Liver (tissue), 9 donors: ENCODE measurements around the gene CLEC16A. TPM values are rescaled to one million over a fixed set of nuclear protein-coding genes. Genes with fewer than 3 reads are reported as not detected.

Source experiments
- DNase-seq: peaks from one replicate; pipeline ENCODE4 v3.0.0-alpha.2; 2017; ENCODE audit warnings: low spot score
- H3K27ac ChIP-seq, 2 donors: one replicate each; pipeline ENCODE4 v1.7.0; 2013; ENCODE audit warnings: inconsistent platforms in 2 of 2, low read length in 2 of 2, control low read depth in 1 of 2, low read depth in 1 of 2, mild to moderate bottlenecking in 1 of 2
- H3K27me3 ChIP-seq, 4 donors: one replicate each; pipeline versions ENCODE4 v1.6.1 to v1.7.0; 2013; ENCODE audit warnings: low read length in 3 of 4, inconsistent platforms in 1 of 4, mild to moderate bottlenecking in 1 of 4, moderate library complexity in 1 of 4; ENCODE audit not compliant: control insufficient read depth in 4 of 4, insufficient read depth in 4 of 4
- H3K36me3 ChIP-seq, 4 donors: one replicate each; pipeline versions ENCODE4 v1.6.1 to v1.7.0; 2013; ENCODE audit warnings: low read length in 3 of 4, mild to moderate bottlenecking in 3 of 4, low read depth in 1 of 4, moderate library complexity in 1 of 4; ENCODE audit not compliant: control insufficient read depth in 4 of 4, insufficient read depth in 3 of 4
- H3K4me1 ChIP-seq, 4 donors: one replicate each; pipeline versions ENCODE4 v1.6.1 to v1.7.0; 2013; ENCODE audit warnings: low read length in 3 of 4, mild to moderate bottlenecking in 3 of 4, moderate library complexity in 1 of 4; ENCODE audit not compliant: control insufficient read depth in 4 of 4, insufficient read depth in 4 of 4
- H3K4me3 ChIP-seq, 3 donors: one replicate each; pipeline versions ENCODE4 v1.6.1 to v1.7.0; 2013; ENCODE audit warnings: low read length in 3 of 3, control low read depth in 1 of 3, low read depth in 1 of 3, mild to moderate bottlenecking in 1 of 3
- H3K9ac ChIP-seq, 2 donors: one replicate each; pipeline ENCODE4 v1.7.0; 2013; ENCODE audit warnings: low read length in 2 of 2, mild to moderate bottlenecking in 2 of 2, moderate library complexity in 2 of 2, control low read depth in 1 of 2, low read depth in 1 of 2
- H3K9me3 ChIP-seq, 4 donors: one replicate each; pipeline versions ENCODE4 v1.6.1 to v1.7.0; 2013; ENCODE audit warnings: low read length in 3 of 4; ENCODE audit not compliant: control insufficient read depth in 4 of 4
- CTCF ChIP-seq: fragments of 150-350 bp; IDR thresholded peaks from 2 replicates; pipeline ENCODE4 v1.5.1; 2017; ENCODE audit warnings: improper control_type of control experiment, low read depth, low read length; ENCODE audit not compliant: missing input control
- EGR1 ChIP-seq, 2 donors: IDR thresholded peaks; 2 replicates each; pipeline ENCODE4 v1.6.1; 2016 to 2018; ENCODE audit warnings: antibody characterized with exemption in 2 of 2, low read depth in 2 of 2
- FOXA1 ChIP-seq: IDR thresholded peaks from 2 replicates; pipeline ENCODE4 v1.6.1; 2016; ENCODE audit warnings: antibody characterized with exemption
- HNF4G ChIP-seq: IDR thresholded peaks from 2 replicates; pipeline ENCODE4 v1.6.1; 2016; ENCODE audit warnings: antibody characterized with exemption
- JUND ChIP-seq, 2 donors: IDR thresholded peaks; 2 replicates each; pipeline ENCODE4 v1.6.1; 2016; ENCODE audit warnings: antibody characterized with exemption in 2 of 2
- NR2F2 ChIP-seq: IDR thresholded peaks from 2 replicates; pipeline ENCODE4 v1.6.1; 2016; ENCODE audit warnings: antibody characterized with exemption
- RAD21 ChIP-seq, 2 donors: IDR thresholded peaks; 2 replicates each; pipeline ENCODE4 v1.6.1; 2016; ENCODE audit warnings: antibody characterized with exemption in 2 of 2, mild to moderate bottlenecking in 2 of 2
- REST ChIP-seq: IDR thresholded peaks from 2 replicates; pipeline ENCODE4 v1.6.1; 2016; ENCODE audit warnings: antibody characterized with exemption, mild to moderate bottlenecking
- RXRA ChIP-seq, 2 donors: IDR thresholded peaks; 2 replicates each; pipeline ENCODE4 v1.6.1; 2017 to 2018; ENCODE audit warnings: antibody characterized with exemption in 2 of 2, mild to moderate bottlenecking in 1 of 2
- SP1 ChIP-seq: IDR thresholded peaks from 2 replicates; pipeline ENCODE4 v1.6.1; 2018; ENCODE audit warnings: antibody characterized with exemption, mild to moderate bottlenecking
- TAF1 ChIP-seq: conservative IDR thresholded peaks from 2 replicates; pipeline ENCODE4 v1.6.1; 2016; ENCODE audit warnings: antibody characterized with exemption, mild to moderate bottlenecking
- WGBS: extraction: QIAGEN DNeasy Blood & Tissue Kit; methylation state at CpG from one replicate; pipeline ENCODE4 v1.1.7; 2013; 5-methylcytosine and 5-hydroxymethylcytosine counted together
- polyA plus RNA-seq, 2 donors: library from polyadenylated mRNA; stranded (reverse) in 1 of 2; unstranded in 1 of 2; fragments of 200-250 nt in 1 of 2; fragments of >200 nt in 1 of 2; fragmentation: Nextera tagmentation in 1 of 2; extraction: Ambion mirVana in 1 of 2; gene quantifications; one replicate each; pipeline versions ENCODE4 v1.2.1 to v1.2.3, GENCODE V29; 2013 to 2015
- total RNA-seq, 2 donors: library from RNA; depleted of rRNA; stranded (reverse); fragments of >200 nt; gene quantifications; one replicate each; pipeline ENCODE4 v1.2.3, GENCODE V29; 2014
- TF ChIP-seq, protein P1 (sequence below): IDR thresholded peaks from 2 replicates; pipeline ENCODE4 v1.6.1; 2016; ENCODE audit warnings: antibody characterized with exemption
- TF ChIP-seq, protein P2 (sequence below): IDR thresholded peaks from 2 replicates; pipeline ENCODE4 v1.6.1; 2016; ENCODE audit warnings: antibody characterized with exemption
- TF ChIP-seq, protein P3 (sequence below): IDR thresholded peaks from 2 replicates; pipeline ENCODE4 v1.6.1; 2016; ENCODE audit warnings: antibody characterized with exemption
- donor health status: healthy.
- donor health status: healthy.
- donor health status: healthy.
- donor health status: healthy.
- donor health status: healthy.

Gene CLEC16A
- total and polyA plus RNA-seq, 4 donors = 9.7 to 23.0 (median 17.4) TPM

GRCh38 chr16:11213799-11214198, 269.4 kb downstream of the CLEC16A start (continued):
- TF ChIP-seq JUND (IDR thresholded peaks at IDR 0.05) (no peak), EGR1 (IDR thresholded peaks at IDR 0.05; ENCODE audit: low read depth in 2 of 2) (no peak), TAF1 (no peak)
- TF ChIP-seq, protein P1, sequence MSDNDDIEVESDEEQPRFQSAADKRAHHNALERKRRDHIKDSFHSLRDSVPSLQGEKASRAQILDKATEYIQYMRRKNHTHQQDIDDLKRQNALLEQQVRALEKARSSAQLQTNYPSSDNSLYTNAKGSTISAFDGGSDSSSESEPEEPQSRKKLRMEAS = no peak

GRCh38 chr16:11215935-11216556, 271.7 kb downstream of the CLEC16A start:
- no peak for DNase-seq
- WGBS = 96% methylated on average over 3 of the region's 3 CpGs
- H3K27me3 ChIP-seq = no peaks in the 10 kb centered on the region

More at GRCh38 chr16:11215935-11216556, 271.7 kb downstream of the CLEC16A start:
- TF ChIP-seq SP1 (no peak), REST (no peak), RXRA (IDR thresholded peaks at IDR 0.05) (no peak), CTCF (no peak), HNF4G (no peak), NR2F2 (no peak), JUND (IDR thresholded peaks at IDR 0.05) (no peak), RAD21 (IDR thresholded peaks at IDR 0.05) (no peak), FOXA1 (no peak)
- TF ChIP-seq, protein P2, sequence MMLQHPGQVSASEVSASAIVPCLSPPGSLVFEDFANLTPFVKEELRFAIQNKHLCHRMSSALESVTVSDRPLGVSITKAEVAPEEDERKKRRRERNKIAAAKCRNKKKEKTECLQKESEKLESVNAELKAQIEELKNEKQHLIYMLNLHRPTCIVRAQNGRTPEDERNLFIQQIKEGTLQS = no peak
- TF ChIP-seq, protein P1 = no peak
- TF ChIP-seq, protein P3, sequence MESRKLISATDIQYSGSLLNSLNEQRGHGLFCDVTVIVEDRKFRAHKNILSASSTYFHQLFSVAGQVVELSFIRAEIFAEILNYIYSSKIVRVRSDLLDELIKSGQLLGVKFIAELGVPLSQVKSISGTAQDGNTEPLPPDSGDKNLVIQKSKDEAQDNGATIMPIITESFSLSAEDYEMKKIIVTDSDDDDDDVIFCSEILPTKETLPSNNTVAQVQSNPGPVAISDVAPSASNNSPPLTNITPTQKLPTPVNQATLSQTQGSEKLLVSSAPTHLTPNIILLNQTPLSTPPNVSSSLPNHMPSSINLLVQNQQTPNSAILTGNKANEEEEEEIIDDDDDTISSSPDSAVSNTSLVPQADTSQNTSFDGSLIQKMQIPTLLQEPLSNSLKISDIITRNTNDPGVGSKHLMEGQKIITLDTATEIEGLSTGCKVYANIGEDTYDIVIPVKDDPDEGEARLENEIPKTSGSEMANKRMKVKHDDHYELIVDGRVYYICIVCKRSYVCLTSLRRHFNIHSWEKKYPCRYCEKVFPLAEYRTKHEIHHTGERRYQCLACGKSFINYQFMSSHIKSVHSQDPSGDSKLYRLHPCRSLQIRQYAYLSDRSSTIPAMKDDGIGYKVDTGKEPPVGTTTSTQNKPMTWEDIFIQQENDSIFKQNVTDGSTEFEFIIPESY = no peak
- Histone ChIP-seq H3K27ac (no peak overlapping the region), H3K9ac (no peak overlapping the region), H3K4me1 (no peaks in the 10 kb centered on the region), H3K36me3 (no peaks in the 10 kb centered on the region), H3K9me3 (peaks cover 4 to 15% (median 6%) of the 10 kb centered on the region in 4 donors), H3K4me3 (no peak overlapping the region)
